T1000 (cell line): ENCODE measurements around the gene PHC1.
A peak's percentile ranks its signal among the peaks of the same experiment; 100 is the strongest.
"Not testable (repeated sequence)": the region's sequence is repeated elsewhere in the genome, so short reads cannot be mapped to it uniquely, and the experiment has no call there.

ENCODE experiments used
- DNase-seq: peaks from one replicate; lab custom pipeline; 2025; ENCODE audit warnings: mixed read lengths; lab: John Stamatoyannopoulos, UW

The PHC1 gene

DNA sequence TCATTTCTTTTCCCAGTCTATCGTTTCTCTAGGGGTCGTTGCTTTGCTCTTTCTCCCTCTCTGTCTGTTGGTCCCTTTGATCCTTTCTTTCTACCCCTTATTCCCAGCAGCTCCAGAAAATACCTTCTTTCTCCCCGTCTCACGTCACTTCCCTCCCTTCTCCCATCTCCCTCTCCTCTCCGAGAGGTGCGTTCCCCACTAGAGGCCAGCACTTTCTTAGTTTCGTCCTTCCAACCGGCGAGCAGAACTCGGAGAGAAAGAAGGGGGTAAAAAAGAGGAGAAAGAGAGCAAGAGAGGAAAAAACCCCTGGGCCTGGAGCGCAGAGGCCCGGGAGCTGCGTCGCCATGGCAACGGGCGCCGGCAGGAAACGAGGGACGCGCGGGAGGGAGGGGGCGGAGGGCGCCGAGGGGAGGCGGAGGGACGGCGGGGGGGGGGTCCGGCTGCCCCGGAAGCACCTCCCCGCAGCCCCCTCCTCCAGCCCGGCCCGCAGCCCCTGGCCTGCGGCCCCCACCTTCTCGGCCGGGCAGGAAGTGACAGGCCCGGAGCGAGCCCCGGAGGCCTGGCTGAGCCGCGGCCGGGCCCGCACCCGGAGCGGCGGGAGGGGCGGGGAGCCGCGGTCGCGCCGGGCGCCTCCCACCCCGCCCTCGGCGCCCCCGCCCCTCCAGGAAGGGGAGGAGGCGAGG is at the start of gene PHC1:
Gene PHC1 (plus strand): TSS at position 477 of the 683 bp plus-strand sequence. CDS start 3,169 bp downstream, outside the sequence.
- peak; percentile 52 for DNase-seq

DNA sequence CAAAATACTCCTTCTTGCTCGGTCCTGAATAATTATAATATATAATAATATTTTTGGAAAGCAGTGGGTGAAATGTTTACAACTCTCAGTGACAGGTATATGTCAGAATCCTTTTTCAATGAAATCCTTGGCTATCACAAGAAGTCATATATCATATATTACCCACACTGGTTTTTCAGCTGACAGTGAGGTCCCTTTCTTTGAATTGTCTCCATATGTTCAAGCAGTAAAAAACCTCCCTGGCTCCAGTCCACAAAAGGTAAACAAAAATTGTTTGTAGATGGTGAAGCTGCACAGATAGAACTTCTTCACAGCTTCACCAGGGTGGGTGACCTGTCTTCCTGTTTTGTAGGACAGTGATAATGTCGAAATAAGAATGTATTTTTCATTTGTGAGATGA is 47.9 kb upstream of the PHC1 start:
- DNase-seq: no peak

DNA sequence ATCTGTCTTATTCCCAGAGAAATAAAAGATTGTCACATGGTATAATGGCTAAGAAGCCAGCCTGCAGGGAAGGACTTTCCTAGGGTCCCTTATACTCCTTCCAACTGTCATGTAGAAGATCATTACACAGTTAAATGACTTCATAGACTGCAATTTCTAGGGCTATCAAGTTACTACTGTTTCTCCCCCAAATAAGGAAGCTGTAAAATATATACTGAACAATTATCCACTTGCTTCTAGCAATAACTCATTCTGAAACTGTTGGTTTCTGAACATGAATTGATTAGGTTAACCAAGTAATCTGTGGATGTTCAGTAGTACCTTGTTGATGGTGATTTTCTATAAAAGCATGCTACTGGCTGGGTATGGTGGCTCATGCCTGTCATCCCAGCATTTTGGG is 47.3 kb upstream of the PHC1 start:
- no peak for DNase-seq

DNA sequence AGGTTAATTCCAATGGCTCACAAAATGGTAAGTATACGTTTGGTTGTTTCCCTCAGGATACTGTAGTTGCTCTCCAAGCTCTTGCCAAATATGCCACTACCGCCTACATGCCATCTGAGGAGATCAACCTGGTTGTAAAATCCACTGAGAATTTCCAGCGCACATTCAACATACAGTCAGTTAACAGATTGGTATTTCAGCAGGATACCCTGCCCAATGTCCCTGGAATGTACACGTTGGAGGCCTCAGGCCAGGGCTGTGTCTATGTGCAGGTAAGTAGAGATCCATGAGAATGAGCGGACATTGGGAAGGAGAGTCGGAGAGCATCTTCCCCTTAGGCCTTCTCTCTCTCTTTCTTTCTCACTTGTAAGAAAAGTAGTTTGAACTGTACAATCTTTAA is 46.5 kb upstream of the PHC1 start:
- DNase-seq: no peak

DNA sequence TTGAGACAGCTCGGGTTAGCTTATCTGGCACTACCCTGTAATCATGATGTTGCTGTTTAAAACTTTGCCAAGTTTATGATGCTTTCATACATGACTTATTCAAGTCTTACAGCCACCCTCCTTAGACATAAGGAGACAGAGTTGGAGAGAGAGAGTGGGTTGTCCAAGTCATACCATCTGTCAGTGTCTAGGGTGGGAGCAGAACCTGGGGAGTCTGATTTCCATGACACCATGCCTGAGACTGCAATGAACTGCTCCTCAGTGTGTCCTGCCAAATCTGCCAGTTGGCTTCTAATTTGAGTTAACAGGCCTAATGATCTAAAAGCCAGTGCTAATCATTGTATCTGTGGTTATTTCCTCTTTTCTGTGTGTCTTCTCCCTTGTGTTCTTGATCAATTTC is 43.7 kb upstream of the PHC1 start:
- DNase-seq: no peak

DNA sequence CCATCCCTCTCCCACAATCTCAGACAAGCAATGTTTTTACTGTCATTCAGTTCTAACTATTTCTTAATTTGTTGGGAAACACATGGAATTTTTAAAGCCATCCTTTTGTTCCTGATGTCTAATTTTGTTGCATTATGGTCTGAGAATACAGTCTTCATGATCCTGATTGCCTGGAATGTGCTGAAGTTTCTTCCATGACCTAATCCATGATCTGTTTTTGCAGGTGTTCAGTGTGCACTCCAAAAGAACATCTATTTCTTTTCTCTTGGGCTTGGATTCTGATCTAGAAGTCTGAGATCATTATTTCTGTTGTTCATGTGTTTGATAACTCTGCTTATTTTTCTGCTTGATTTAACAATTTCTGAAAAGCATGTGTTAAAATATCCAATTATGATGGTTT is 43.2 kb upstream of the PHC1 start:
- no peak for DNase-seq

DNA sequence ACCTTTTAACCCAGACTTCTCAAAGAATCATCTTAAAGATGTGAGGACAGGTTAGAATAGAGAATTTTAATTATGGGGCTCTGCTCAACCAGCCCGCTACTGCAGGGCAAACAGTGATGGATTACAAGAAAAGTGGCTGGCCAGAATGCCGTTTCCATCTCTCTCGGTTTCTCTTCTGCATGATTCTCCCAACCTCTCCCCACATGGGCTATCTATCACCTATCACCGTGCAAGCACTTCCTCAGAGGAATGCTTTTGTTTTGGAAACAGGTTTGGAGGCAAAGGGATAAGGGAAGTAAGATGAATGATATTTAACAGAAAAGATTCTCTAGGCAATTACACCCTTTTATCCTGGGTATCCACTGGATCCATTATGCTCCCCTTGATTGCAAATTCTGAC is 37.4 kb upstream of the PHC1 start:
- no peak for DNase-seq

DNA sequence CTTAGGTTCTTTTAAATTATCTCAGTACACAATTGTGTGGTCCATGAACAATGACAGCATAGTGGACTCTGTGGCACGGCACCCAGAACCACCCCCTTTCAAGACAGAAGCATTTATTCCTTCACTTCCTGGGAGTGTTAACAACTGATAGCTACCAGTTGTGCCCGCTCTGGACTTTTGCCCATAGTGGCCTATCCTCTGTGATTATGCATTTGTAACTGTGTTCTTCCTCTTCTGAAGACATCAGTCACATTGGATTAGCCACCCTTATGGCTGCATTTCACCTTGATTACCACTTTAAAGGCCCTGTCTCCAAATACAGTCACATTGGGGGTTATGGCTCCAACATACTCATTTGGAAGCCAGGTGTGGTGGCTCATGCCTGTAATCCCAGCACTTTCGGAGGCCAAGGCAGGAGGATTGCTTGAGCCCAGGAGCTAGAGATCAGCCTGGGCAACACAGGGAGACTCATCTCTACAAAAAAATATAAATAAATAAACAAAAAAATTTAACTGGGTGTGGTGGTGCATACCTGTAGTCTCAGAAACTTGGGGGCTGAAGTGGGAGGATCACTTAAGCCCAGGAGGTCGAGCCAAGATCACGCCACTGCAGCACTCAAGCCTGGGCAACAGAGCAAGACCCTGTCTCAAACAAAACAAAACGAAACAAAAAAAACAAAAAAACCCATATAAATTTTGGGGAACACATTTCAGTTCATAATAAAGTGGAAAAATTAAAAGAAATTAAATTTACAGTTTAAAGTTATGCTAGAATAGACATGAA is 27.6 kb upstream of the PHC1 start:
- DNase-seq: no peak

DNA sequence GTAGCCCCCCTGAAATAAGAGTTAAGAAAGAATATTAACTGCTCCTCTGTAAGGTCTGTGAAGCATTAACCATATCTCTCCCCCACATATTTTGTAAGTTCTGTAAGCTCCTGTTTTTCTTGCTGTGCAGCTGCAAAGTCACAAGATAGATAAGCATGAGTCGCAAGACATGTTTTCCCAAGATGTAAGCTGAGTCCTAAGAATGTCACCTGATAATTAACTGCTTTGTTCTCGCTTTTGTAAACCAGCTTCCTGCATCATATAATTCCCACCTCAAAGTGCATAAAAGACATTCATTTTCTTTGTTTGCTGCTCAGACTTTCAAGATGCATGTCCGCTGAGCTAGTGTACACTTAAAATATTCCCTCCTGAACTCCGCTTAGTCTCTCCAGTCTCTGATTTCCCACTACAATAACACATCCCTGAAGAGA is 27.0 kb upstream of the PHC1 start:
- no peak for DNase-seq

DNA sequence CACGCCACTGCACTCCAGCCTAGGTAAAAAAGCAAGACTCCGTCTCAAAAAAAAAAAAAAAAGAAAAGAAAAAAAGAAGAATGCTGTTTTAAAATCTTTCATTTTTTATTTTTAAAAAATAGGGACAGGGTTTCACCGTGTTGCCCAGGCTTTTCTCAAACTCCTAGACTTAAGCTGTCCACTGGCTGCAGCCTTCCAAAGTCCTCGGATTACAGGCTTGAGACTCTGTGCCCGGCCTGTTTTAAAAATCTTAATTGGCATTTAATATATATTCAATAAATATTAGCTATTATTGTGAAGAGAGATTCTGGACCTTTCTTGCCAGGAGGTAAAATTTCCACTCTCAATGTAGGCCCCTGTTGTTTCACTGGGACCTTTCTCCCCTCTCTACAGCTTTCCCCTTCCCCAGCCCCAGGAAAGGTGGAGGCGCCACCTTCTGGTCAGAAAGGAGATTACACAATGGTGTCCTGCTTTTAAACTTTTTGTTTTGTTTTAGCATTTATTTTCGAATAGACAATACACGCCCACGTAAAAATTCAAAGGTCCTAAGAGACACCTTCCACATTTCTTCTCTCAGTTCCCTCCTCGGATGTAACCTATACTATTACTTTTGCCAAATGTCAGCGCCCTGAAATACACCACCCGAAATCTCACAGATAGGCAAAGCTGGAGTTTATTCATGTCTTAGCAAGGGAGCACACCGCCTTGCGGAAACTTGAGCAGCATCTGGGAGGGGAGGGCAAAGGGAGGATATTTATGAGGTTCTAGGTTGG is 23.8 kb upstream of the PHC1 start:
- DNase-seq: no peak

DNA sequence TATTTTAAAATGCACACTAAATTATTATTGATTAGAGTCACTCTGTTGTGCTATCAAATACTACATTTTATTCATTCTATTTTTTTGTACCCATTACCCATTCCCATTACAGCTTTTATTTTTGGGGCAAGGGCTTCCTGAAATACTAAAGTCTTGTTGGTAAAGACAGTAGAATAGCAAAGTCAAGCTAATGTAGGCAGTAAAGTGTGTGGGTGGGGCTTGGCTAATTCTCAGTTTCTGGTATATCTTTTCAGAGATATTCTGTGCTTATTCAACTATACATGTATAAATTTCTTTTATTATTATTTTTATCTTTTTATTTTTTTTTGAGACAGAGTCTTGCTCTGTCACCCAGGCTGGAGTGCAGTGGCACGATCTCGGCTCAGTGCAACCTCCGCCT is 22.3 kb upstream of the PHC1 start:
- no peak for DNase-seq

DNA sequence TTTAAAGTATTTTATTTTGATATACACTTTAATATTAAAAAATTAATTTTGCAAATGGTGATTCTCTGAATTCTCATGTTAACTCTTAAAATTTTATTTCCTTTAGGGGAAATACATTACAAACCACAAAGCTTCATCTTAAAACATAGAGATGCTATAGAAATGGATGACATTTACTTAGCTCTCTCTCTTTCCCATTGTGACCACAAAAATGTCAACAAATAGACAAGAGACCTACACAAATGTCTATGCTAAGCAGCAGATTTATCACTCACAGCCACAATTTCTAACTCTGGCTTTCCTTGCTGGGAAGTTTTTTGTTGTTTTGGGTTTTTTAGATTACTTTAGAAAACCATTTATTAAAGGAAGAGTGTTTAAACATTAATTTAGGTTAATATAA is 19.9 kb upstream of the PHC1 start:
- no peak for DNase-seq

DNA sequence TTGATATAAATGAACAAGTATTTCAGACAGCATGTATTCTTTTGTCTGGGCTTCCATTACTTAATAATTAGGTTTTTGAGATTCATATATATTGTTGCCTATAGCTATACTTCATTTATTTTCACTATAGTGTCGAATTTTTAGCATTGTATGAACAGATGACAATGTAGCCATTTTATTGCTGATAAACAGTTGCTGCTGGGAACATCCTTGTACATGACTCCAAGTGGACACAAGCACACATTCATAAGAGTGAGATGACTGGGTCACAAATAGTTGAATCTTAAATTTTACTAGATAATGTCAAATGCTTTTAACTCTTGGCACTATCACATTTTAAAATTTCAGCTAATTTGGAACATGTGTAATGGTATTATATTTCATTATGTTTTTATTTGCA is 19.3 kb upstream of the PHC1 start:
- no peak for DNase-seq

DNA sequence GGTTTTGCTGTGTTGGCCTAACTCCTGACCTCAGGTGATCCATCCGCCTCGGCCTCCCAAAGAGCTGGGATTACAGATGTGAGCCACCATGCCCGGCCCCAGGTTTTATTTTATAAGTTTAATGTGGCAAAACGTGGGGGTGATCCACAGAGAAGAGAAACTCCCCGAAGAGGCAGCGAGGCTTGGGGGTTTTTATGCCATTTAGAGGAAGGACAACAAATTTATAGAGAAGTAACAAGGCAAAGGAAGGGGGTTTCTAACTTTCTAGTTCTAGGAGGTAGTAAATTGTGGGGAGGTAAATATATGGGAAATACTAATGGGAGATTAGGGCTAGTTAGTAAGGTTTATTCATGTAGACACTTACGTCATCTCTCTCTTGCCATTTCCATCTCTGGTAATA is 17.2 kb upstream of the PHC1 start:
- DNase-seq: no peak

DNA sequence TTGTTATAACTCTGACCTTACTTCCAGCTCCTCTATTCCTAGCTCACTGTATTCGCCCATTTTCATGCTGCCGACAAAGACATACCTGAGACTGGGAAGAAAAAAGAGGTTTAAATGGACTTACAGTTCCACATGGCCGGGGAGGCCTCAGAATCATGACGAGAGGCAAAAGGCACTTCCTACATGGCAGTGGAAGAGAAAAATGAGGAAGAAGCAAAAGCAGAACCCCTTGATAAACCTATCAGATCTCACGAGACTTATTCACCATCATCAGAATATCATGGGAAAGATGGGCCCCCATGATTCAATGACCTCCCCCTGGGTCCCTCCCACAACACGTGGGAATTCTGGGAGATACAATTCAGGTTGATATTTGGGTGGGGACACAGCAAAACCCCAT is 14.5 kb upstream of the PHC1 start:
- DNase-seq: no peak

DNA sequence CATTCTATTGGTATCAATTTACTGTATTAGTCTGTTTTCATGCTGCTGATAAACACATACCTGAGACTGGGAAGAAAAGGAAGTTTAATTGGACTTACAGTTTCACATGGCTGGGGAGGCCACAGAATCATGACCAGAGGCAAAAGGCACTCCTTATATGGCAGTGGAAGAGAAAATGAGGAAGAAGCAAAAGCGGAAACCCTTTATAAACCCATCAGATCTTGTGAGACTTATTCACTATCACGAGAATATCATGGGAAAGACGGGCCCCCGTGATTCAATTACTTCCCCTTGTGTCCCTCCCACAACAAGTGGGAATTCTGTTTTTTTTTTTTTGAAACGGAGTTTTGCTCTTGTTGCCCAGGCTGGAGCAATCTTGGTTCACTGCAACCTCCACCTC is 11.6 kb upstream of the PHC1 start:
- DNase-seq: not testable (repeated sequence)

DNA sequence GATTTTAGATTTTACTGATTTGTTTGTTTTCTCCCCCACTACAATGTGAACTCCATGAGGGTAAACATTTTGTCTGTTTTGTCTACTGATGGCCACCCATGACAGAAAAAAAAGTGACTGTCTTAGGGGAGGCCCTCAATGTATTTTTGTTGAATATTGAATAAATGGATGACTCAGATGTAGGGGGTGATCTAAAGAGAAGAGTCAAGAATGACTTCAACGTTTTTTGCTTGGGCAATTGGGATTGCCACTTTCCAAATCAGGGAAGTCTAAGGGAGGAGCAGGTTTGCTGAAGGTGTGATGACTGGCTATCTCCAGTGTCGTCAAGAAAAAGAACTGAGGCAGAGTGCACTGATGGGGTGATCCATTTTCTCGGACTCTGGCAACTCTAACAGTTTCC is 10.7 kb upstream of the PHC1 start:
- no peak for DNase-seq

DNA sequence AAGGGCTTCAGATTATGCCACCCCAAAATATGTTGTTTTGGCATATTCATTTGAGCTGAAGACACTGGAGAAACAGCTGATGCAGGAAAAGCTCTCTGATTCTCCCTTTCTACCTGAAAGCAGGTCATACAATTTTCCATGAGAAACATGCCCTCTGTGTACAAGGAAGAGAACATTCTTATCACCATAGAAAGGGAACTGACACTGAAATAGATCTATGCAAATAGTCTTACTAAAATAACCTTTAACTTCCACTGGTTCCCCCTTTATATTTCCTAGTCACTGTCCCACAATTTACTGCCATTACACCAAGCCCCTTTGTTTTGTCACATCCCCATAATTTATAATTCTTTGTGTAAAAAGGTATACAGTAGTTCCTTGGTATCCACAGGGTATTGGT is 9.6 kb upstream of the PHC1 start:
- DNase-seq: no peak

DNA sequence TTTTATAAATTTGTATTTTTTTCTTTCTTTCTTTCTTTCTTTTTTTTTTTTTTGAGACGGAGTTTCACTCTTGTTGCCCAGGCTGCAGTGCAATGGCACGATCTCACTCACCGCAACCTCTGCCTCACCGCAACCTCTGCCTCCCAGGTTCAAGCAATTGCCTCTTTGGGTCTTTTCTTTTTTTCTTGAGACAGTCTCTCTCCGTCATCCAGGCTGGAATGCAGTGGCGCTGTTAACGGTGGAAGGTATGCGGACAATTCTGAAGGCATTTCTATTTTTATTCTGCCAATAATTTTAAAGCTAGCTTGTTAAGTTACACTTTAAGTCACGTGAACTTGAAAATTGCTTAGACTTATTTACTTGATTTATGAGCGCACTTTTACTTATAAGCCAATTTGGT is 8.8 kb upstream of the PHC1 start:
- no peak for DNase-seq

DNA sequence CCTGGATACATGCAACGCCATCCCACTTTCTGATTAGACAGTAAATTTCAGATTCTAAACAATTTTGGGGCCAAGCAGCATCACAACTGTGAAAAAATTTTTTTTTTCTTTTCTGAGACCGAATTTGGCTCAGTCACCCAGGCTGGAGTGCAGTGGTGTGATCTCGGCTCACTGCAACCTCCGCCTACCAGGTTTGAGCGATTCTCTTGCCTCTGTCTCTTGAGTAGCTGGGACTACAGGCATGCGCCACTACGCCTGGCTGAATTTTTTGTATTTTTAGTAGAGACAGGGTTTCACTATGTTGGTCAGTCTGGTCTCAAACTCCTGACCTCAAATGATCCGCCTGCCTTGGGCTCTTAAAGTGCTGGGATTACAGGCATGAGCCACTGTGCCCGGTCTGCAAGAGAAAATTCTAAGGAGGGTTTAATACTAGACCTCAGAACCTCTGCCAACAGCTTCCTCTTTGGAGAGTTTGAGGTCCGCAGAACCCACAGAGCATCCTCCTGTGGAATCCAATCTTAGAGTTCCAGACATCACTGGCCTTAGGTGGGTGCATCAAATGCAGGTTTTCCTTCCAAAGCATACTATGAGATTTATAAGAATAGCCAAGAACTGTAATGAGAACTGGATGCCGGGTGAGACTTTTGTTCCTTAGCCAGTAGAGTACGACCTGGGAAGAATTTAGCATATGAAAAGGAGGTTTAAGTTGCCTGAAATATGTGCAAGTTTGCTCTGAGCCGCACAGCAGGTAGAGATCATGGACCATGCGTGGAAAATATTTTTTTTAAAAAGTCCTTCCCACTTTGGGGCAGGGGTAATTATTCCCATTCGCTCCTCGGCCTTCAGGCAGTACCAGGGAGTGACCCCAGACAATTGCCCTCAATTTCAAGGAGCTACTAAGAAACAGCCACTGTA is 7.8 kb upstream of the PHC1 start:
- DNase-seq: no peak

DNA sequence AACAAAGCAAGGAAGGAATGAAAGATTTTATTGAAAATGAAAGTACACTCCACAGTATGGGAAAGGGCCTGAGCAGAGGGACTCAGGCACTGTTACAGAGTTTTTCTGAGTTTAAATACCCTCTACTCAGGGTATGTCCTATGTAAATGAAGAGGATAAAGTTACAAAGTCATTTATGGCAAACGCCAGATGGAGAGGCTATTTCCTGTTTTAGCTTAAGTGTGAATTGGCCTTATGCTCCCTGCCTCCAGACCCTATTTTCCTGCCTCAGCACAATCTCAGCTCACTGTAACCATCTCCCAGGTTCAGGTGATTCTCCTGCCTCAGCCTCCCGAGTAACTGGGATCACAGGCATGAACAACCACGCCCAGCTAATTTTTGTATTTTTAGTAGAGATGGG is 6.8 kb upstream of the PHC1 start:
- no peak for DNase-seq

DNA sequence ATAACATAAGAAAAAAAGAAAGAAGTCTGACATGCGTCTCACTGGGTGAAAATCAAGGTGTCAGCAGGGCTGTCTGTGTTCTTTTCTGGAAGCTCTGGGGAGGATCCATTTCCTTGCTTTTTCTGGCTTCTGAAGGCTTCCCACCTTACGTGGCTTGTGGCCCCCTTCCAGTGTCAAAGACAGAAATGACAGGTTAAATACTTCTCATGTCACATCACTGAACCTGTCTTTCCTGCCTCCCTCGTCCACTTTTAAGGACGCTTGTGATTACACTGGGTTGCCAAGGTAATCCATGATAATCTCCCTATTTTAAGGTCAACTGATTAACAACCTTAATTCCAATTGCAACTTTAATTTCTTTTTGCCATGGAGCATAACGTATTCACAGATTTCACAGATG is 4.6 kb upstream of the PHC1 start:
- DNase-seq: no peak
